ENCODE results near the gene MNX1.
A peak's percentile ranks its signal among the peaks of the same experiment; 100 is the strongest.

Gene MNX1

GRCh38 chr7:157010588-157011332, at the start of gene MNX1:
MNX1 (minus strand) TSS chr7:157010663; CDS start chr7:157010350, 313 bp downstream.
- no peak within 1 kb of the TSS for H3K27ac ChIP-seq

GRCh38 chr7:157059534-157059933, 49.1 kb upstream of the MNX1 start:
- no peak for DNase-seq (ENCODE audit: low read depth, low spot score)
- H3K27ac ChIP-seq, result no peak overlapping the region

More at GRCh38 chr7:157010588-157011332, at the start of gene MNX1:
- peak; percentile 22 for DNase-seq (ENCODE audit: low read depth, low spot score)

- no peak overlapping the region for H3K27ac ChIP-seq
- DNase-seq (ENCODE audit: low read depth, low spot score), result no peak
Observed at GRCh38 chr7:157058701-157059100, 48.2 kb upstream of the MNX1 start.

- DNase-seq (ENCODE audit: low read depth, low spot score), result no peak
- H3K27ac ChIP-seq, result no peak overlapping the region
Observed at GRCh38 chr7:157058068-157058467, 47.6 kb upstream of the MNX1 start.

- no peak overlapping the region for H3K27ac ChIP-seq
- DNase-seq (ENCODE audit: low read depth, low spot score), result no peak
Observed at GRCh38 chr7:157056957-157057902, 46.8 kb upstream of the MNX1 start.

GRCh38 chr7:157056246-157056645, 45.8 kb upstream of the MNX1 start:
- H3K27ac ChIP-seq, result no peak overlapping the region
- DNase-seq (ENCODE audit: low read depth, low spot score), result no peak

GRCh38 chr7:157054927-157055326, 44.5 kb upstream of the MNX1 start:
- no peak for DNase-seq (ENCODE audit: low read depth, low spot score)
- no peak overlapping the region for H3K27ac ChIP-seq

GRCh38 chr7:157053118-157053517, 42.7 kb upstream of the MNX1 start:
- DNase-seq (ENCODE audit: low read depth, low spot score), result no peak
- H3K27ac ChIP-seq, result no peak overlapping the region

- DNase-seq (ENCODE audit: low read depth, low spot score), result no peak
- peak overlapping the region; percentile 67 for H3K27ac ChIP-seq
Observed at GRCh38 chr7:157047148-157047547, 36.7 kb upstream of the MNX1 start.

GRCh38 chr7:157046681-157047080, 36.2 kb upstream of the MNX1 start:
- peak; percentile 83 for DNase-seq (ENCODE audit: low read depth, low spot score)
- H3K27ac ChIP-seq, result peak overlapping the region; percentile 67

GRCh38 chr7:157044943-157045660, 34.6 kb upstream of the MNX1 start:
- H3K27ac ChIP-seq, result no peak overlapping the region
- no peak for DNase-seq (ENCODE audit: low read depth, low spot score)

GRCh38 chr7:157044147-157044687, 33.8 kb upstream of the MNX1 start:
- DNase-seq (ENCODE audit: low read depth, low spot score), result no peak
- H3K27ac ChIP-seq, result no peak overlapping the region

- no peak for DNase-seq (ENCODE audit: low read depth, low spot score)
- H3K27ac ChIP-seq, result no peak overlapping the region
Observed at GRCh38 chr7:157043745-157044144, 33.3 kb upstream of the MNX1 start.

GRCh38 chr7:157041514-157042277, 31.2 kb upstream of the MNX1 start:
- H3K27ac ChIP-seq, result no peak overlapping the region

GRCh38 chr7:157041004-157041403, 30.5 kb upstream of the MNX1 start:
- no peak for DNase-seq (ENCODE audit: low read depth, low spot score)
- H3K27ac ChIP-seq, result no peak overlapping the region

More at GRCh38 chr7:157041514-157042277, 31.2 kb upstream of the MNX1 start:
- DNase-seq (ENCODE audit: low read depth, low spot score), result no peak

- no peak overlapping the region for H3K27ac ChIP-seq
- DNase-seq (ENCODE audit: low read depth, low spot score), result no peak
Observed at GRCh38 chr7:157037635-157038034, 27.2 kb upstream of the MNX1 start.

GRCh38 chr7:157037028-157037427, 26.6 kb upstream of the MNX1 start:
- no peak for DNase-seq (ENCODE audit: low read depth, low spot score)
- no peak overlapping the region for H3K27ac ChIP-seq

GRCh38 chr7:157035979-157036378, 25.5 kb upstream of the MNX1 start:
- no peak for DNase-seq (ENCODE audit: low read depth, low spot score)
- no peak overlapping the region for H3K27ac ChIP-seq

GRCh38 chr7:157035302-157035701, 24.8 kb upstream of the MNX1 start:
- no peak overlapping the region for H3K27ac ChIP-seq
- DNase-seq (ENCODE audit: low read depth, low spot score), result no peak

Measured in epithelial cell of prostate (primary cell).